ENCODE results near the gene SAMD11.

SAMD11 gene

GRCh38 chr1:938711-939489, 15.2 kb downstream of the SAMD11 start:
- Histone ChIP-seq H3F3A (ENCODE audit: low read depth) (no peaks in the 10 kb centered on the region), H3K27me3 (ENCODE audit: insufficient read depth, low read length, poor library complexity, severe bottlenecking) (peaks cover 15% of the 10 kb centered on the region), H3K4me1 (ENCODE audit: insufficient read depth, low read length, poor library complexity, severe bottlenecking) (peaks cover 23% of the 10 kb centered on the region), H4K20me1 (ENCODE audit: insufficient read depth, low read length, poor library complexity, severe bottlenecking) (no peaks in the 10 kb centered on the region), H3K36me3 (ENCODE audit: insufficient read depth, low read length) (no peaks in the 10 kb centered on the region), H3K4me2 (ENCODE audit: low read depth, low read length, poor library complexity, severe bottlenecking) (no peak overlapping the region), H3K9ac (ENCODE audit: low read depth, low read length, poor library complexity, severe bottlenecking) (no peak overlapping the region), H3K9me2 (replicated peaks; ENCODE audit: low read depth, low read length) (no peaks in the 10 kb centered on the region), H2AFZ (ENCODE audit: low read length) (no peak overlapping the region), H3K4me3 (ENCODE audit: low read length, poor library complexity, severe bottlenecking) (no peak overlapping the region), H3K79me2 (ENCODE audit: insufficient read depth, low read length) (no peaks in the 10 kb centered on the region), H3K9me3 (ENCODE audit: insufficient read depth, low read depth, low read length) (no peaks in the 10 kb centered on the region)
- no peak for TF ChIP-seq EZH2phosphoT487 (IDR thresholded peaks at IDR 0.05; ENCODE audit: borderline replicate concordance)
- TF ChIP-seq, protein P1, sequence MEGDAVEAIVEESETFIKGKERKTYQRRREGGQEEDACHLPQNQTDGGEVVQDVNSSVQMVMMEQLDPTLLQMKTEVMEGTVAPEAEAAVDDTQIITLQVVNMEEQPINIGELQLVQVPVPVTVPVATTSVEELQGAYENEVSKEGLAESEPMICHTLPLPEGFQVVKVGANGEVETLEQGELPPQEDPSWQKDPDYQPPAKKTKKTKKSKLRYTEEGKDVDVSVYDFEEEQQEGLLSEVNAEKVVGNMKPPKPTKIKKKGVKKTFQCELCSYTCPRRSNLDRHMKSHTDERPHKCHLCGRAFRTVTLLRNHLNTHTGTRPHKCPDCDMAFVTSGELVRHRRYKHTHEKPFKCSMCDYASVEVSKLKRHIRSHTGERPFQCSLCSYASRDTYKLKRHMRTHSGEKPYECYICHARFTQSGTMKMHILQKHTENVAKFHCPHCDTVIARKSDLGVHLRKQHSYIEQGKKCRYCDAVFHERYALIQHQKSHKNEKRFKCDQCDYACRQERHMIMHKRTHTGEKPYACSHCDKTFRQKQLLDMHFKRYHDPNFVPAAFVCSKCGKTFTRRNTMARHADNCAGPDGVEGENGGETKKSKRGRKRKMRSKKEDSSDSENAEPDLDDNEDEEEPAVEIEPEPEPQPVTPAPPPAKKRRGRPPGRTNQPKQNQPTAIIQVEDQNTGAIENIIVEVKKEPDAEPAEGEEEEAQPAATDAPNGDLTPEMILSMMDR (conservative IDR thresholded peaks at IDR 0.05; ENCODE audit: low read length) = no peak

DNA sequence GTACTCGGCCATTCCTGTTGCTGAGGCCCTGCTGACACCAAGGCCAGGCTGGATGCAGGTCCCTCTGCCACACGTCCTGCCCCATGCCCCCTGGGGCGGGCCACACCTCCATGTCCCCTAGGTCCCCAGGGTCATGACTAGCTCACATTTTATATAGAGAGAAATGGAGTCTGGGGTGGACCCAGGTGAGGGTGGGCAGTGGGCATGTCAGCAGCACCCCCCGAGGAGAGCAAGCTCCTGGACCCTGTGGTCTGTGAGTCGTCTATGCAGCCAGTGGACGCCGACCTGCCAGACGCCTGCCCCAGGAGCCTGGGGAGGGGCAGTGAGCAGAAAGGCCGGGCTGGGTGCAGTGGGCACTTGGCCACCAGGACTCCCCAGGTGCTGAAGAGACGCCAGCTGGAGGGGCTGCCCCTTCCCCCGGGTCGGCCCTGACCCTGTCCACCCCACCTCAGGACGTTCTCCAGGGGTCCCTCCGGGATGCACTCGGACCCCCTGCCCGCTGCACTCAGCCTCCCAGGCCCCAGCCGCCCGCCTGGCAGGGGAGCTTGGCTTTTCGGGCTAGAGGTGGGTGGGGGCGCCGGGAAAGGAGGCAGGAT, 15.9 kb downstream of the SAMD11 start:
- no peaks in the 10 kb centered on the region for H4K20me1 ChIP-seq (ENCODE audit: insufficient read depth, low read length, poor library complexity, severe bottlenecking)
- no peak overlapping the region for H3K9ac ChIP-seq (ENCODE audit: low read depth, low read length, poor library complexity, severe bottlenecking)
- H3K4me1 ChIP-seq (ENCODE audit: insufficient read depth, low read length, poor library complexity, severe bottlenecking) = peaks cover 23% of the 10 kb centered on the region
- peak overlapping the region; percentile 68 for H3K4me3 ChIP-seq (ENCODE audit: low read length, poor library complexity, severe bottlenecking)
- no peaks in the 10 kb centered on the region for H3K79me2 ChIP-seq (ENCODE audit: insufficient read depth, low read length)
- TF ChIP-seq, protein P1 (conservative IDR thresholded peaks at IDR 0.05; ENCODE audit: low read length) = no peak
- TF ChIP-seq EZH2phosphoT487 (IDR thresholded peaks at IDR 0.05; ENCODE audit: borderline replicate concordance) = no peak
- H2AFZ ChIP-seq (ENCODE audit: low read length) = no peak overlapping the region
- H3K27me3 ChIP-seq (ENCODE audit: insufficient read depth, low read length, poor library complexity, severe bottlenecking) = peaks cover 15% of the 10 kb centered on the region
- no peaks in the 10 kb centered on the region for H3K9me2 ChIP-seq (replicated peaks; ENCODE audit: low read depth, low read length)
- no peaks in the 10 kb centered on the region for H3F3A ChIP-seq (ENCODE audit: low read depth)
- peak overlapping the region; percentile 78 for H3K4me2 ChIP-seq (ENCODE audit: low read depth, low read length, poor library complexity, severe bottlenecking)
- no peaks in the 10 kb centered on the region for H3K9me3 ChIP-seq (ENCODE audit: insufficient read depth, low read depth, low read length)
- H3K36me3 ChIP-seq (ENCODE audit: insufficient read depth, low read length) = no peaks in the 10 kb centered on the region

- Histone ChIP-seq H3K9me3 (ENCODE audit: insufficient read depth, low read depth, low read length) (no peaks in the 10 kb centered on the region), H3K4me2 (ENCODE audit: low read depth, low read length, poor library complexity, severe bottlenecking) (peak overlapping the region; percentile 78), H4K20me1 (ENCODE audit: insufficient read depth, low read length, poor library complexity, severe bottlenecking) (no peaks in the 10 kb centered on the region), H3K9me2 (replicated peaks; ENCODE audit: low read depth, low read length) (no peaks in the 10 kb centered on the region), H3K36me3 (ENCODE audit: insufficient read depth, low read length) (no peaks in the 10 kb centered on the region; the same call in 1 of the 2 replicates), H2AFZ (ENCODE audit: low read length) (no peak overlapping the region), H3K4me1 (ENCODE audit: insufficient read depth, low read length, poor library complexity, severe bottlenecking) (peaks cover 23% of the 10 kb centered on the region), H3K9ac (ENCODE audit: low read depth, low read length, poor library complexity, severe bottlenecking) (no peak overlapping the region), H3K4me3 (ENCODE audit: low read length, poor library complexity, severe bottlenecking) (peak overlapping the region; percentile 68), H3K27me3 (ENCODE audit: insufficient read depth, low read length, poor library complexity, severe bottlenecking) (peaks cover 15% of the 10 kb centered on the region), H3K79me2 (ENCODE audit: insufficient read depth, low read length) (no peaks in the 10 kb centered on the region), H3F3A (ENCODE audit: low read depth) (no peaks in the 10 kb centered on the region)
- no peak for TF ChIP-seq EZH2phosphoT487 (IDR thresholded peaks at IDR 0.05; ENCODE audit: borderline replicate concordance)
- TF ChIP-seq, protein P1 (conservative IDR thresholded peaks at IDR 0.05; ENCODE audit: low read length) = no peak
Measured at GRCh38 chr1:940107-941014, 16.6 kb downstream of the SAMD11 start.
